Measurements from ENCODE around the gene TIMP2. TPM values are rescaled to one million over a fixed set of nuclear protein-coding genes. Genes with fewer than 3 reads are reported as not detected.

Gene TIMP2
- polyA plus RNA-seq, 2 of the 4 experiments (the other 2 are of a cell fraction) = 68.1 to 166 TPM

- CTCF ChIA-PET = interaction anchor here (0.8 to 12.6 kb wide), 28 partner anchors 11 to 550 kb away, joined by 3 to 321 read pairs (median 16); partner anchors contain the start of genes CEP295NL and LGALS3BP
- TF ChIP-seq HDAC2 (IDR thresholded peaks at IDR 0.05) (no peak), EHF (CRISPR knock-in tag; IDR thresholded peaks at IDR 0.05) (no peak), FOSL2 (IDR thresholded peaks at IDR 0.05) (no peak), FOSL2 (CRISPR knock-in tag; IDR thresholded peaks at IDR 0.05) (no peak), RAD21 (conservative IDR thresholded peaks at IDR 0.05 in 1 of 2, IDR thresholded peaks at IDR 0.05 in 1 of 2) (no peak), PHF8 (IDR thresholded peaks at IDR 0.05; ENCODE audit: borderline replicate concordance, low read depth) (no peak), USF2 (IDR thresholded peaks at IDR 0.05) (no peak), NR3C1 (IDR thresholded peaks at IDR 0.05) (no peak), MAX (IDR thresholded peaks at IDR 0.05) (no peak)
- H3K4me1 ChIP-seq = peaks cover 21% of the 10 kb centered on the region; the same call in 2 of the 3 replicates
- ATAC-seq (peak in 1 of 2 experiments; percentile 8; a peak in 1 of 6 replicates), FAIRE-seq (no peak), DNase-seq (ENCODE audit: low read depth in 1 of 2, low spot score in 1 of 2) (peak in 1 of 2 experiments; percentile 27)
- WGBS (ENCODE audit: missing lambda C conversion rate) = 86% methylated on average over 15 of the region's 15 CpGs
- H3K4me3 ChIP-seq = no peak overlapping the region
- no peak overlapping the region for H3K4me2 ChIP-seq
- POLR2A ChIA-PET = interaction anchor here (1.2 to 1.3 kb wide), 2 partner anchors 107 to 131 kb away, joined by 3 to 4 read pairs; no protein-coding TSS in a partner anchor
- H3K27ac ChIP-seq = peak overlapping the region in 1 of 2 experiments; percentile 76; a peak in 2 of 6 replicates
- no peaks in the 10 kb centered on the region for H3K9me3 ChIP-seq
These were observed 47.4 kb upstream of the TIMP2 start for GRCh38 chr17:78972507-78973105.

- Histone ChIP-seq H3K4me3 (no peak overlapping the region), H3K27ac (peak overlapping the region; percentile 31 to 76), H3K4me2 (peak overlapping the region; percentile 43), H3K9me3 (no peaks in the 10 kb centered on the region), H3K4me1 (peaks cover 20% of the 10 kb centered on the region; the same call in 2 of the 3 replicates)
- no peak for FAIRE-seq
- ChIA-PET CTCF (interaction anchor here (0.5 to 12.6 kb wide), 51 partner anchors 12 to 475 kb away, joined by 3 to 321 read pairs (median 8); partner anchors contain the start of genes CEP295NL, ENGASE and LGALS3BP), POLR2A (interaction anchor here (1.2 to 1.3 kb wide), 2 partner anchors 106 to 131 kb away, joined by 3 to 4 read pairs; no protein-coding TSS in a partner anchor)
- peak in 1 of 2 experiments; percentile 8; a peak in 3 of 6 replicates for ATAC-seq
- WGBS (ENCODE audit: missing lambda C conversion rate) = 66% methylated on average over 22 of the region's 22 CpGs
- TF ChIP-seq REST (IDR thresholded peaks at IDR 0.05) (no peak), EHMT2 (IDR thresholded peaks at IDR 0.05; ENCODE audit: low read depth) (no peak), BCL3 (IDR thresholded peaks at IDR 0.05) (no peak), ZNF302 (CRISPR knock-in tag; IDR thresholded peaks at IDR 0.05) (no peak), KDM5A (IDR thresholded peaks at IDR 0.05) (no peak), NR3C1 (IDR thresholded peaks at IDR 0.05) (no peak), RARB (CRISPR knock-in tag; IDR thresholded peaks at IDR 0.05) (no peak), ZSCAN20 (CRISPR knock-in tag; IDR thresholded peaks at IDR 0.05) (no peak), CBX2 (IDR thresholded peaks at IDR 0.05; ENCODE audit: borderline replicate concordance, low read depth) (no peak), HOXA7 (CRISPR knock-in tag; IDR thresholded peaks at IDR 0.05) (no peak), MAZ (IDR thresholded peaks at IDR 0.05; ENCODE audit: borderline replicate concordance, low read depth, low read length) (no peak), CHD4 (IDR thresholded peaks at IDR 0.05; ENCODE audit: borderline replicate concordance) (no peak), JUNB (IDR thresholded peaks at IDR 0.05) (no peak), EP300 (IDR thresholded peaks at IDR 0.05) (no peak), NFE2L2 (conservative IDR thresholded peaks at IDR 0.05; ENCODE audit: low read length) (no peak), FOSB (CRISPR knock-in tag; IDR thresholded peaks at IDR 0.05) (no peak), TFCP2L1 (CRISPR knock-in tag; IDR thresholded peaks at IDR 0.05) (no peak), HMGXB4 (CRISPR knock-in tag; IDR thresholded peaks at IDR 0.05; ENCODE audit: borderline replicate concordance) (no peak), HOXB5 (CRISPR knock-in tag; IDR thresholded peaks at IDR 0.05) (no peak)
- DNase-seq (ENCODE audit: low read depth in 1 of 2, low spot score in 1 of 2) = no peak
These were observed 46.7 kb upstream of the TIMP2 start for GRCh38 chr17:78971756-78972506.
